Immature natural killer cell (primary cell): ENCODE results near the gene APH1B. TPM values are rescaled to one million over a fixed set of nuclear protein-coding genes. Genes with fewer than 3 reads are reported as not detected.
"Not testable (repeated sequence)": the region's sequence is repeated elsewhere in the genome, so short reads cannot be mapped to it uniquely, and the experiment has no call there.

Experiments
- DNase-seq, 3 donors: peaks; one replicate each; pipeline ENCODE4 v3.0.0; 2022; ENCODE audit warnings: mixed read lengths in 1 of 3
- H3K27ac Mint-ChIP-seq, 6 donors: one replicate each; pipeline ENCODE4 v1.8.0; 2020; ENCODE audit warnings: mixed read lengths in 6 of 6, mild to moderate bottlenecking in 5 of 6, inconsistent platforms in 4 of 6, moderate library complexity in 3 of 6
- H3K27me3 Mint-ChIP-seq, 3 donors: one replicate each; pipeline ENCODE4 v1.8.0; 2020 to 2021; ENCODE audit warnings: low read depth in 3 of 3, mild to moderate bottlenecking in 3 of 3, mixed read lengths in 3 of 3, moderate library complexity in 3 of 3, inconsistent platforms in 1 of 3
- H3K36me3 Mint-ChIP-seq, 3 donors: one replicate each; pipeline ENCODE4 v1.8.0; 2020; ENCODE audit warnings: mixed read lengths in 3 of 3, inconsistent platforms in 2 of 3, mild to moderate bottlenecking in 2 of 3
- H3K4me1 Mint-ChIP-seq, 2 donors: one replicate each; pipeline ENCODE4 v1.8.0; 2020; ENCODE audit warnings: inconsistent platforms in 2 of 2, mild to moderate bottlenecking in 2 of 2, mixed read lengths in 2 of 2, moderate library complexity in 1 of 2
- H3K4me3 Mint-ChIP-seq, 5 donors: one replicate each; pipeline ENCODE4 v1.8.0; 2020; ENCODE audit warnings: mild to moderate bottlenecking in 5 of 5, mixed read lengths in 5 of 5, inconsistent platforms in 3 of 5, moderate library complexity in 3 of 5
- H3K9me3 Mint-ChIP-seq, 6 donors: one replicate each; pipeline ENCODE4 v1.8.0; 2020; ENCODE audit warnings: mild to moderate bottlenecking in 6 of 6, mixed read lengths in 6 of 6, inconsistent platforms in 4 of 6, moderate library complexity in 3 of 6
- polyA plus RNA-seq, 3 donors: library from polyadenylated mRNA; unstranded; fragments of 300-500 nt; fragmentation: Illumina TruSeq; gene quantifications; one replicate each; pipeline ENCODE4 v1.2.3, GENCODE V29; 2021

Gene APH1B
- polyA plus RNA-seq, 3 donors from 2014 or later = 4.8 to 7.8 (median 5.7) TPM

- no peak overlapping the region for H3K4me3 Mint-ChIP-seq
- no peaks in the 10 kb centered on the region for H3K9me3 Mint-ChIP-seq
- H3K27ac Mint-ChIP-seq = no peak overlapping the region
- peaks cover 0 to 4% (median 0%) of the 10 kb centered on the region in 3 donors for H3K27me3 Mint-ChIP-seq
- H3K36me3 Mint-ChIP-seq = peaks cover 3 to 6% (median 5%) of the 10 kb centered on the region in 3 donors
- no peaks in the 10 kb centered on the region for H3K4me1 Mint-ChIP-seq
- DNase-seq = no peak
Measured at GRCh38 chr15:63313825-63314224, 36.4 kb downstream of the APH1B start.

- H3K4me1 Mint-ChIP-seq = no peaks in the 10 kb centered on the region
Measured at GRCh38 chr15:63314409-63314808, 37.0 kb downstream of the APH1B start.

GRCh38 chr15:63318344-63318743 lies 40.9 kb downstream of the APH1B start:
- Mint-ChIP-seq H3K27ac (no peak overlapping the region), H3K36me3 (no peaks in the 10 kb centered on the region), H3K27me3 (peaks cover 0 to 1% (median 0%) of the 10 kb centered on the region in 3 donors), H3K4me3 (no peak overlapping the region), H3K4me1 (no peaks in the 10 kb centered on the region), H3K9me3 (no peaks in the 10 kb centered on the region)
- DNase-seq = no peak

More at GRCh38 chr15:63314409-63314808, 37.0 kb downstream of the APH1B start:
- H3K4me3 Mint-ChIP-seq = no peak overlapping the region
- H3K27me3 Mint-ChIP-seq = peaks cover 0 to 4% (median 0%) of the 10 kb centered on the region in 3 donors
- DNase-seq = no peak
- H3K9me3 Mint-ChIP-seq = no peaks in the 10 kb centered on the region
- H3K36me3 Mint-ChIP-seq = peaks cover 3 to 6% (median 5%) of the 10 kb centered on the region in 3 donors
- peak overlapping the region in 1 of 6 donors; percentile 25 for H3K27ac Mint-ChIP-seq

- DNase-seq = no peak
- H3K9me3 Mint-ChIP-seq = no peaks in the 10 kb centered on the region
- peaks cover 0 to 1% (median 0%) of the 10 kb centered on the region in 3 donors for H3K27me3 Mint-ChIP-seq
- H3K4me1 Mint-ChIP-seq = no peaks in the 10 kb centered on the region
- H3K4me3 Mint-ChIP-seq = no peak overlapping the region
- no peaks in the 10 kb centered on the region for H3K36me3 Mint-ChIP-seq
- no peak overlapping the region for H3K27ac Mint-ChIP-seq
Measured at GRCh38 chr15:63319065-63319464, 41.7 kb downstream of the APH1B start.

GRCh38 chr15:63320446-63320845 lies 43.0 kb downstream of the APH1B start:
- H3K27ac Mint-ChIP-seq, H3K9me3 Mint-ChIP-seq, H3K4me1 Mint-ChIP-seq, H3K27me3 Mint-ChIP-seq, H3K36me3 Mint-ChIP-seq, DNase-seq, H3K4me3 Mint-ChIP-seq: not testable (repeated sequence)

- not testable (repeated sequence) for H3K4me3 Mint-ChIP-seq, H3K4me1 Mint-ChIP-seq, H3K27ac Mint-ChIP-seq, DNase-seq, H3K9me3 Mint-ChIP-seq, H3K27me3 Mint-ChIP-seq, H3K36me3 Mint-ChIP-seq
Measured at GRCh38 chr15:63320981-63321380, 43.6 kb downstream of the APH1B start.

- Mint-ChIP-seq H3K36me3 (no peaks in the 10 kb centered on the region), H3K9me3 (no peaks in the 10 kb centered on the region), H3K4me1 (no peaks in the 10 kb centered on the region), H3K27ac (no peak overlapping the region), H3K27me3 (peaks cover 0 to 3% (median 1%) of the 10 kb centered on the region in 3 donors), H3K4me3 (no peak overlapping the region)
- DNase-seq = no peak
Measured at GRCh38 chr15:63321462-63321861, 44.1 kb downstream of the APH1B start.

- Mint-ChIP-seq H3K27me3 (peaks cover 0 to 3% (median 1%) of the 10 kb centered on the region in 3 donors), H3K27ac (no peak overlapping the region), H3K4me1 (no peaks in the 10 kb centered on the region)
Measured at GRCh38 chr15:63322541-63322940, 45.1 kb downstream of the APH1B start.

GRCh38 chr15:63323798-63324563 lies 46.6 kb downstream of the APH1B start:
- no peak overlapping the region for H3K27ac Mint-ChIP-seq
- H3K9me3 Mint-ChIP-seq = no peaks in the 10 kb centered on the region
- peaks cover 0 to 3% (median 1%) of the 10 kb centered on the region in 3 donors for H3K27me3 Mint-ChIP-seq
- no peak overlapping the region for H3K4me3 Mint-ChIP-seq
- DNase-seq = no peak
- no peaks in the 10 kb centered on the region for H3K4me1 Mint-ChIP-seq
- no peaks in the 10 kb centered on the region for H3K36me3 Mint-ChIP-seq

More at GRCh38 chr15:63322541-63322940, 45.1 kb downstream of the APH1B start:
- no peaks in the 10 kb centered on the region for H3K9me3 Mint-ChIP-seq
- H3K4me3 Mint-ChIP-seq = no peak overlapping the region
- DNase-seq = no peak
- H3K36me3 Mint-ChIP-seq = no peaks in the 10 kb centered on the region

GRCh38 chr15:63324770-63325169 lies 47.4 kb downstream of the APH1B start:
- Mint-ChIP-seq H3K27ac (no peak overlapping the region), H3K4me3 (no peak overlapping the region), H3K4me1 (no peaks in the 10 kb centered on the region), H3K36me3 (no peaks in the 10 kb centered on the region), H3K27me3 (peaks cover 0 to 3% (median 1%) of the 10 kb centered on the region in 3 donors), H3K9me3 (no peaks in the 10 kb centered on the region)
- DNase-seq = no peak

GRCh38 chr15:63327648-63328421 lies 50.4 kb downstream of the APH1B start:
- no peaks in the 10 kb centered on the region for H3K4me1 Mint-ChIP-seq
- H3K4me3 Mint-ChIP-seq = no peak overlapping the region
- DNase-seq = no peak
- H3K9me3 Mint-ChIP-seq = no peaks in the 10 kb centered on the region
- H3K27me3 Mint-ChIP-seq = peaks cover 2 to 5% (median 4%) of the 10 kb centered on the region in 3 donors
- H3K36me3 Mint-ChIP-seq = no peaks in the 10 kb centered on the region
- H3K27ac Mint-ChIP-seq = no peak overlapping the region

- H3K27me3 Mint-ChIP-seq = peaks cover 2 to 5% (median 4%) of the 10 kb centered on the region in 3 donors
- DNase-seq = no peak
- no peaks in the 10 kb centered on the region for H3K36me3 Mint-ChIP-seq
- no peaks in the 10 kb centered on the region for H3K4me1 Mint-ChIP-seq
- no peaks in the 10 kb centered on the region for H3K9me3 Mint-ChIP-seq
- no peak overlapping the region for H3K4me3 Mint-ChIP-seq
- no peak overlapping the region for H3K27ac Mint-ChIP-seq
Measured at GRCh38 chr15:63329567-63330350, 52.4 kb downstream of the APH1B start.

- peaks cover 2 to 4% (median 2%) of the 10 kb centered on the region in 3 donors for H3K27me3 Mint-ChIP-seq
- DNase-seq = no peak
- peak overlapping the region in 1 of 6 donors; percentile 53 for H3K27ac Mint-ChIP-seq
- no peaks in the 10 kb centered on the region for H3K4me1 Mint-ChIP-seq
- no peak overlapping the region for H3K4me3 Mint-ChIP-seq
- no peaks in the 10 kb centered on the region for H3K9me3 Mint-ChIP-seq
- no peaks in the 10 kb centered on the region for H3K36me3 Mint-ChIP-seq
Measured at GRCh38 chr15:63330926-63331325, 53.5 kb downstream of the APH1B start.

- Mint-ChIP-seq H3K27me3 (peaks cover 2 to 4% (median 2%) of the 10 kb centered on the region in 3 donors), H3K36me3 (no peaks in the 10 kb centered on the region), H3K9me3 (no peaks in the 10 kb centered on the region), H3K27ac (no peak overlapping the region), H3K4me1 (no peaks in the 10 kb centered on the region), H3K4me3 (no peak overlapping the region)
- no peak for DNase-seq
Measured at GRCh38 chr15:63331456-63331855, 54.1 kb downstream of the APH1B start.
